ENCODE data around the gene ARHGEF6.

The ARHGEF6 gene

DNA sequence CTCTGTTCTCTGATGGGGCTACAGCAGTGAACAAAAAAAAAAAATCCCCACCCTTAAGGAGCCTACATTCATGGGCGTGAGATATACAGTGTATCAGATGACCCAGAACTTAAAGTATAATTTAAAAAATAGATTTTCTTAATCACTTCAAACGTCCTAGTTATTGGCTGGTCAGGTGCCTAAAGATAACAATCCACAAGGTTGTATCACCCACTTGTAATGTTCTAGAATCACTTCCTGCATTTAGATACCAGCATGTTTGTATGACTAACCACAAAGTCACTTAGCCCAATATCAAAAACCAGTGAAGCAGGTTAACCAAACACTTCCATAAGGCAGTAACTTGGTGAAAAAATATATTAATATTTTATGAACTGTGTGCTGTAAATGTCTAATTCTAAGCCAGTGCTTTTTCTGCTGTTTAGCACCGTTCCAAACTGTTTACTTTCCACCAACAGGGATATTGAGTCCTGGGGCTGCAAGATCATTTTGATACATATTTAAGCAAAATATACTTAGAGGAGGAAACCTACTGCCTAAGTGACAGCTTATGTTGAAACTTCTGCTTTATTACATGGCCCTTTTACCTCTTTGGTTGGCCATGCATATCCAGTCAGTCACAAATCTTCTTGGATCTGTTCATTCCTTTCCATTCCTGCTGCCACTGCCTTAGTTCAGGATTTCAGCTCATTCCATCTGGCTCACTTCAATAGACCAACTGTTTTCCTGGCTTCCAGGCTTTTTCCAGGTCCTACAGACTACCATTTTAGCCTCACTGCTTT lies 89.5 kb downstream of the ARHGEF6 start:
- DNase-seq (ENCODE audit: low spot score): peak; percentile 47

- DNase-seq (ENCODE audit: low spot score): no peak
These were observed 91.3 kb downstream of the ARHGEF6 start for GRCh38 chrX:136689436-136689835.

DNA sequence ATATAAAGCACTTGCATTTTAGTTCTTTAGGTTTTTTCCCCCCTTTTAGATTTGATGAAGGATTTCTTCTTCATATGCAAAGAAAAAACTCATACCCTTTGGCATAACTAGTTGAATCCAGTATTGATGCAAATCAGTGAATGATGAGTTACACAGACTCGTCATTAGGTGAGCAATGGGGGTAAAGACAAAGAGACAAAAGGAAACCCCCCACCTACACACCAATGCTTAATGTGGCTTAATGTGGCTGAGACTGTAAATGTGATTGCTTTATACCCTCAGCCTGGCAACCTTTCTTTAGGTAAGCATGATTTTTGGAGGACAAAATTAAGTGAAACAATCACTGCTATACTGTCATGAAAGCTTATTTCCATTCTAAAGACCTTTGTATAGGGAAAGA lies 93.3 kb downstream of the ARHGEF6 start:
- DNase-seq (ENCODE audit: low spot score): peak; percentile 60

DNA sequence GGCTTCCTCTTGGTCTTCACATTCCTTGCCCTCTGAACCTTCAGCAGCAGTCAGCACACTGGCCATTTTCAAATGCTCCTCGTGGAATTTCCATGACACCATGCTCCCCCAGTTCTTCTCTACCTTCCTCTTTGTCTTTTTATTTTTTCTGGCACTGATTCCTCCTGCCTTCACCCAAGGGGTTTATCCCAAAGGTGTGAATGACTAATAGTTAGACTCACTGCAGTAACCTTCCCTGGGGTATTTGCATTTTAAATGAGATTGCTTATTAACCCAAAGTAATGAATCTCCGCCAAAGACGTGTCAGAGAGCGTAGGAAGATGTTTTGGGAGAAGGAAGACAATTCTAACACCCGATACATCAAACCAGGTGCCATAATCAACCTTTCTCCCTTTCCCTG lies 96.6 kb downstream of the ARHGEF6 start:
- no peak for DNase-seq (ENCODE audit: low spot score)

- no peak for DNase-seq (ENCODE audit: low spot score)
These were observed 101.2 kb downstream of the ARHGEF6 start for GRCh38 chrX:136679531-136679930.

DNA sequence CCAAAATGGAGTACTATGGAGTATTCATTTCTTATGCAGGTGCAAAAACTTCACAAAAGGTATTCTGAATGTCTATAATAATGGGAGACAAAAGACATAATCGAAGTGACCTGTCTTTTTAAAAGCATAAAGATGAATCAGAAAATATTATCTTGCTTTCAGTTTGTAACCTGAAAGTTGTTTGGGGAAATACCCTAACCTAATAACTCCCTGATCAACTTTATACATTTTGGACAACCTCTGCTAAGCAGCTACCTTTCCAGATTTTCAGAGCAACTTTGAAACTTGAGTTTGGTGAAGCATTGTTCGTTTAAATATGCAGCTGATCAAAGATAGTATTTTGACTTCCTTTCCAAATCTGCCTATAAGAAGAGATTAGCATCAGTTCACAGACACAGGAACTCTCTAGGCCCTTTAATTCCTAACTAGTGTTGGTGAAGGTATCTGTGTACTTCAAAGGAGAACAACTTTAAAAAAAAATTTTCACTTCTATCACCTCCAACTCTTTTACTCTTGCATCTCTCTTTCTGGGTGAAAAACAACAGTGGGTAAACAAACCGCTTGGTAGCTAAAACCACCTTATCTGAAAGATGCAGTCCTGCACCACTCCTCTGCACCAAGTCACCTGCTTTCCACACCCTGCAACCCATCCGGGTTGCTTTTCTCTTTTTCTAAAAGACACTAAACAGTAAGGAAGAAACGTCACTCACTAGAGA lies 106.3 kb downstream of the ARHGEF6 start:
- DNase-seq (ENCODE audit: low spot score): peak; percentile 47

DNA sequence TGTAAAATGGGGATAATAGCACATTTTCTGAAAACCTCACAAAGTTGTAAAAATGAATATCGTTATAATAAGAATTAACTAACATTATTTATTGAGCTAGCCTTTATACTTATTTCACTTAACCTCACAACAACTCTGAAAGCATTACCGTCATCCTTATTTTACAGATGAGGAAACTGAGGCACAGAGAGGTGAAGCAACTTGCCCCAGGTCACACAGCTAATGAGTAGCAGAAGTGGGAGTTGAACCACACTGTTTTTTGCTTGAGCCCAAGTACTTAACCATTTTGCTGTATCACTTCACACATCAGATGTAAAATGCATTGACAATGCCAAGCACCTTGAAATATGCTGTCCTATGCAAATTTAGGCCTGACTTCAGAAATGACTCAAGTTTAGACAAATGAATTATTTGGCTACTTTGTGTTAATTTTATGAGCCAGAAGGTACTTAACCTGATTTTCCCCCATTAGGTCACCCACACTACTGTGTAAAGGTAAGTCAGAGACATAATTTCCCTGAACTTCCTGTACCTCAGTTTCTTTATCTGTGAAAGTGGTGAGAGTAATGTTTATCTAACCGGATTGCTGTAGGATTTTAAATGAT lies 109.6 kb downstream of the ARHGEF6 start:
- DNase-seq (ENCODE audit: low spot score): no peak

GRCh38 chrX:136667446-136668168 lies 113.1 kb downstream of the ARHGEF6 start:
- DNase-seq (ENCODE audit: low spot score): no peak

GRCh38 chrX:136666088-136666487 lies 114.6 kb downstream of the ARHGEF6 start:
- DNase-seq (ENCODE audit: low spot score): no peak

- no peak for DNase-seq (ENCODE audit: low spot score)
These were observed 115.4 kb downstream of the ARHGEF6 start for GRCh38 chrX:136665258-136665900.

DNA sequence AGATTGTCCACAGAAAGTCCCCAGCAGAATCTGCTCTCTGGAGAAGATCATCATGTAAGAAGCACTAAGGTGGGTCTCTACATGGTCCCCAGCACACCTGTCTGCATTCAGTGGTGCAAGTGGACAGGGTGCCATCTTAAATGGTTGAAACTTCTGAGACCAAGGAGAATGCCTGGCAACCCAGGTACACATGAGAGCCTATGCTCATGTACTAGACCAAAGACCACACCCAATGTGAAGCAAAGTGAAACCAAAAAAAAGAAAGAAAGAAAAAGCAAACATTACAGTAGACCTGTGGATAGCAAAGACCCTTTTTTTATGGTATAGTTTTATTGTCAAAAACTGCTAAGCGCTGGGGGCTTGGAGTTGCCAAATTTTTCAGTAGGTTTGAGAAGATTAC lies 117.8 kb downstream of the ARHGEF6 start:
- DNase-seq (ENCODE audit: low spot score): no peak

DNA sequence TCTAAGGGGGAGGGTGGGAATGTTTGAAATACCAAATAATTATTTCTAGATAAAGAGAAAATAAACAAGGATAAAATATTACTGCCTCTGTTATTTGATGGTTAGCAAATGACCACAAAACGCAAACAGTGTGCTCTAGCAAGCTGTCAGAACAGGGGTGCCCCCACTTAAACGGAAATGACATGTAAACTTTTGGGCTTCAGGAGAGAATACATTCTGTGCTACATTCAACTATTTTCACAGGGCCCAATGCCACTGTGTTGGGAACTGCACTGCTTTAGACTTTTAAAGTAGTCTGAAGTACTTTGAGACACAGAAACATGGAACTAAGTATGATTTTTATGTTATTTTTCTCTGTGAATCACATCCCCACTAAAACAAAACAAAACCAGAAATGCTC lies 118.6 kb downstream of the ARHGEF6 start:
- no peak for DNase-seq (ENCODE audit: low spot score)

DNA sequence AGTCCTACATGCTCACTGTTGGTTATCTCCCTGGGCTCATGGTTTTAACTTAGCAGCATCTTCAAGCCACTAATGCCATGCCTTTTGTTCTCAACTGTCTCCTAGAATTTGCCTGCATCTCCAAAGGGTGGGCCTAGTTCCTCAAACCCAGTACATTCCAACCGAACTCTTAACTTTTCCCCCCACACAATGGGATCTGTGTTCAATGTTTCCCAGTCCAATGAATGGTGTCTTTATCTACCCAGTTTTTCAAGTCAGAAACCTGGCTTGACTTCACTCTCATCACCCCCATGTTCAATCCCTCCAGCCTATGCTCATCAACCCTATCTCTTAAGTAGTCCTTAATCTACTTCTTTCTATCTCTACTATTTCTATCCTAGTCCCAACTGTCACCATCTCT lies 119.8 kb downstream of the ARHGEF6 start:
- no peak for DNase-seq (ENCODE audit: low spot score)

- no peak for DNase-seq (ENCODE audit: low spot score)
These were observed 121.6 kb downstream of the ARHGEF6 start for GRCh38 chrX:136659174-136659573.

DNA sequence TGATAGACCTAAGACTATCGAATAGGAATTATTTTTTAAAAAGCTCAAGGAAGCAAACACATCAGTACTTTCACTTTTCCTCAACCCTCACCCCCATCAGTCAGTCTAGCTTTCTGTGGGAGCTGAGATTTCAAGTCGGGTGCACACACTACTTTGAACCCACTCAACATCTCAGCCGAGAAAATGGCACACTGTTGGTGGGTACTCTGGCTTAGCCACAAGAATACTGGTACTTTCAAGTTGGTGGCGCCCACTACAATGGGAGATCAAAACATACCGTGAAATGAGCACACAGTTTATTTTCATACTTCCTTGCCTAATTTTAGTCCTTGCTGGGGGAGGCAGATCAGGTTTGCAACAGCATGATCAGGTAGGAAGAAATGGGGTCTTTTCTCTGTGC lies 122.6 kb downstream of the ARHGEF6 start:
- DNase-seq (ENCODE audit: low spot score): no peak

- DNase-seq (ENCODE audit: low spot score): no peak
These were observed 124.3 kb downstream of the ARHGEF6 start for GRCh38 chrX:136656361-136656964.

DNA sequence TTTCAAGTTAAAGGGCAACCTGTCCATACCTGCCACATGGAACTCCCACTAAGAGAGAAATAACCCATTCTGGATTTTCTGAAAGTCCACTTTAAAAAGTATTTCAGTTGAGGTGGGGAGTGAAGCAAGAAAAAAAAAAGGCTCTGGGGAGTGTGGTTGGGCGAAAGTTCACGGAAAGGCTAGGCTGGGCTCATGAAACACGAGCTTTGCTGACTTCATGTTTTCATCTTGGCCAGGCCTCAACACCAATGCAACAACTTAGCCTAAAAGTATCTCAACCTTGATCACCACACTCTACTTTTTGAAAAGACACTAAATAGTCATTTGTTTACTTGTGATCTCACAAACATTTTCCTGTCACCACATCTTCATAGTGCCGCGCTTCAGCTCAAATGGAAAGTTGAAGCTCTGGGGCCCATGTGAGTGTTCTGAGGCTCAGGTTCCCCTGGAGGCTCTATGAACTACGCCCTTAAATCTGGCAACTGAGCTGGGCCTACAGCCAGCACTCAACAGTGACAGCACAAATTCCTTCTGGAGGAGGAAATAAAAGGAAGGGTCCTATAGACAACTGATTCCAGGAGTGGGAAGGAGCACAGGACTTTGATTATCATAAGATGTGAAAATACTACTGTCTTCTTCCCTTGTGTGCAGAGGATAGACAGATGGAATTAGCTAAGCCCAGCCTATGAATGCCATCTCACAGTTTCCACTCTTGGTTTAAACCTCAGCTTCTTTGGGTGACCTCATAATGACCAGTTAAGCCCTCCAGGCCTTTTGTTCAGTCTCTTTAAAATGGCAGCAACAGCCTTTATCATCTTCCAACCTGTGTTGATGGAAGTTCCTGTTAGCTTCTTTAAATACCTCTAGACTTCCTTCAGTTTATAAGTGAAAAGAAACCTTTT lies 127.7 kb downstream of the ARHGEF6 start:
- no peak for DNase-seq (ENCODE audit: low spot score)

- DNase-seq (ENCODE audit: low spot score): no peak
These were observed 129.9 kb downstream of the ARHGEF6 start for GRCh38 chrX:136650811-136651210.

DNA sequence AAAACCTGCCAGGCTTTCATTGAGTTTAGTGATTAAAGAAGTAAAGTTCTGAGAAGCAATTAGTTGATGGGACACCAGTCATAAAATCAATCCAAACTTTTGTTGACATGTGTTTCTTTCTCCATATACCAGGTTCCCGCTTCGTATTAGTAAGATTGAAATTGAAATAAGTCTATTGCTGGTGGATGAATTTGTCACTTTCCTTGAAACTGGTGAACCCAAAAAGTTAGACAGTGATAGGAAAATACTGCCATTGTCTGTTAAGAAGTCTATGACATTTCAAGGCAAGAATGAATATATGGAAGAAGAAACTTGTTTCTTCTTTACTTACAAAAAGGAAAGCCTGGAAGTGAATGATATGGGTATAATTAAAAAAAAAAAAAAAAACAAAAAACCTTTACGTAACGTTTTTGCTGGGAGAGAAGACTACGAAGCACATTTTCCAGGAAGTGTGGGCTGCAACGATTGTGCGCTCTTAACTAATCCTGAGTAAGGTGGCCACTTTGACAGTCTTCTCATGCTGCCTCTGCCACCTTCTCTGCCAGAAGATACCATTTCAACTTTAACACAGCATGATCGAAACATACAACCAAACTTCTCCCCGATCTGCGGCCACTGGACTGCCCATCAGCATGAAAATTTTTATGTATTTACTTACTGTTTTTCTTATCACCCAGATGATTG lies 132.9 kb downstream of the ARHGEF6 start, which contains the start of gene CD40LG:
Gene CD40LG (plus strand): TSS at position 482 of the 684 bp plus-strand sequence. CDS start 91 bp downstream, at position 573.
- DNase-seq (ENCODE audit: low spot score): peak; percentile 42

Data from CD4-positive, alpha-beta T cell treated with Interleukin-15 for 4 hours (primary cell).